Right ventricle myocardium superior (tissue), 1 donor: Measurements from ENCODE around the gene ODC1. TPM values are rescaled to one million over a fixed set of nuclear protein-coding genes. Genes with fewer than 3 reads are reported as not detected.

Experiments
- ATAC-seq: fragments of 200-7000 bp; cut with Tn5 transposase; one replicate; pipeline ENCODE4 v1.9.1; 2020; ENCODE audit warnings: mild to moderate bottlenecking; ENCODE audit not compliant: poor library complexity
- DNase-seq: peaks from one replicate; pipeline ENCODE4 v3.0.0-alpha.2; 2020
- intact Hi-C: fragments of 100-400 bp; cut with DNase I; formaldehyde crosslinking; loops from one replicate; pipeline ENCODE4 v1.11.2; 2022
- total RNA-seq: library from RNA; stranded (reverse); fragmentation: NEBNext Ultra II Directional; extraction: Animal tissue kit (Norgen Biotek cat#: 25700); gene quantifications from one replicate; pipeline ENCODE4 v1.2.1, GENCODE V29; 2021
- donor health status: DM: no; HTN: yes; CAD: no; lungs with severe emphysema.

Gene ODC1
- total RNA-seq, 1 donor from 2014 or later, result 33.2 TPM

GRCh38 chr2:10426726-10427617, 21.2 kb downstream of the ODC1 start:
- ATAC-seq (no peak), DNase-seq (no peak)
- intact Hi-C loops, result loop anchor here (5.0 kb wide), 1 partner anchor 290 kb away; no protein-coding TSS in a partner anchor

GRCh38 chr2:10425699-10426098, 22.4 kb downstream of the ODC1 start:
- intact Hi-C loops, result loop anchor here (5.0 kb wide), 1 partner anchor 288 kb away; no protein-coding TSS in a partner anchor
- ATAC-seq, result no peak
- peak; percentile 26 for DNase-seq

- DNase-seq (peak; percentile 23), ATAC-seq (no peak)
- intact Hi-C loops, result loop anchor here (5.0 kb wide), 1 partner anchor 288 kb away; no protein-coding TSS in a partner anchor
Measured at GRCh38 chr2:10424916-10425505, 23.1 kb downstream of the ODC1 start.

- DNase-seq (peak; percentile 28), ATAC-seq (no peak)
- intact Hi-C loops, result no loop called here
Measured at GRCh38 chr2:10424051-10424450, 24.1 kb downstream of the ODC1 start.

GRCh38 chr2:10423400-10423774, 24.7 kb downstream of the ODC1 start:
- ATAC-seq (no peak), DNase-seq (peak; percentile 10)
- intact Hi-C loops, result no loop called here

GRCh38 chr2:10422732-10423399, 25.3 kb downstream of the ODC1 start:
- intact Hi-C loops, result no loop called here
- DNase-seq, result peak; percentile 23
- no peak for ATAC-seq

- DNase-seq (peak; percentile 16), ATAC-seq (no peak)
- intact Hi-C loops, result no loop called here
Measured at GRCh38 chr2:10422251-10422650, 25.9 kb downstream of the ODC1 start.

GRCh38 chr2:10419553-10420257, 28.4 kb downstream of the ODC1 start:
- ATAC-seq (no peak), DNase-seq (peak; percentile 36)
- intact Hi-C loops, result no loop called here

- ATAC-seq, result no peak
Measured at GRCh38 chr2:10417551-10418335, 30.4 kb downstream of the ODC1 start.

GRCh38 chr2:10415640-10416039, 32.5 kb downstream of the ODC1 start:
- intact Hi-C loops, result no loop called here
- ATAC-seq (no peak), DNase-seq (no peak)

More at GRCh38 chr2:10417551-10418335, 30.4 kb downstream of the ODC1 start:
- no peak for DNase-seq
- intact Hi-C loops, result no loop called here

- no peak for ATAC-seq
- intact Hi-C loops, result no loop called here
Measured at GRCh38 chr2:10415048-10415447, 33.1 kb downstream of the ODC1 start.

GRCh38 chr2:10414591-10414990, 33.5 kb downstream of the ODC1 start:
- no peak for DNase-seq
- intact Hi-C loops, result no loop called here
- ATAC-seq, result peak; percentile 59

More at GRCh38 chr2:10415048-10415447, 33.1 kb downstream of the ODC1 start:
- no peak for DNase-seq

GRCh38 chr2:10413991-10414451, 34.1 kb downstream of the ODC1 start:
- DNase-seq (no peak), ATAC-seq (peak; percentile 55)
- intact Hi-C loops, result no loop called here

GRCh38 chr2:10413503-10413902, 34.6 kb downstream of the ODC1 start:
- intact Hi-C loops, result no loop called here
- ATAC-seq (no peak), DNase-seq (no peak)

- no peak for DNase-seq
Measured at GRCh38 chr2:10412380-10412779, 35.7 kb downstream of the ODC1 start.

GRCh38 chr2:10411557-10411956, 36.6 kb downstream of the ODC1 start:
- DNase-seq (no peak), ATAC-seq (no peak)
- intact Hi-C loops, result no loop called here

More at GRCh38 chr2:10412380-10412779, 35.7 kb downstream of the ODC1 start:
- intact Hi-C loops, result no loop called here
- no peak for ATAC-seq

- DNase-seq, result no peak
- no peak for ATAC-seq
- intact Hi-C loops, result no loop called here
Measured at GRCh38 chr2:10410823-10411437, 37.2 kb downstream of the ODC1 start.
